Activated B cell treated with CpG ODN at 0.5 μM for 24 hours (primary cell): ENCODE results near the gene MC2R. TPM values are rescaled to one million over a fixed set of nuclear protein-coding genes. Genes with fewer than 3 reads are reported as not detected.

Source experiments
- ATAC-seq: fragments of 200-7000 bp; cut with Tn5 transposase; one replicate; pipeline ENCODE4 v1.10.0; 2021; ENCODE audit warnings: low read depth, mild to moderate bottlenecking, moderate library complexity
- CTCF ChIA-PET: fragments of 350-600 bp; sonication (Branson Sonifier 250); formaldehyde crosslinking; loops from one replicate; lab custom pipeline; 2021; ENCODE audit warnings: antibody characterized with exemption; lab: Charles Lee
- POLR2A ChIA-PET: fragments of 350-600 bp; sonication (Branson Sonifier 250); formaldehyde crosslinking; loops from one replicate; lab custom pipeline; 2021; ENCODE audit warnings: antibody characterized with exemption; lab: Charles Lee
- DNase-seq: peaks from one replicate; pipeline ENCODE4 v3.0.0; 2022
- H3K27ac Mint-ChIP-seq: one replicate; pipeline ENCODE4 v1.8.0; 2020; ENCODE audit warnings: mixed read lengths
- H3K27me3 Mint-ChIP-seq: one replicate; pipeline ENCODE4 v1.8.0; 2021; ENCODE audit warnings: mixed read lengths
- H3K36me3 Mint-ChIP-seq: one replicate; pipeline ENCODE4 v1.8.0; 2021; ENCODE audit warnings: low read depth, mixed read lengths
- H3K4me1 Mint-ChIP-seq: one replicate; pipeline ENCODE4 v1.8.0; 2021; ENCODE audit warnings: mixed read lengths
- H3K4me3 Mint-ChIP-seq: one replicate; pipeline ENCODE4 v1.8.0; 2020; ENCODE audit warnings: mild to moderate bottlenecking, mixed read lengths
- H3K9me3 Mint-ChIP-seq: one replicate; pipeline ENCODE4 v1.8.0; 2020; ENCODE audit warnings: mixed read lengths
- intact Hi-C: fragments of 100-400 bp; cut with micrococcal nuclease; formaldehyde crosslinking; loops from one replicate; pipeline ENCODE4 v1.15.1; 2024
- total RNA-seq: library from RNA; stranded (reverse); gene quantifications from 2 replicates; pipeline ENCODE4 v1.2.3, GENCODE V29; 2022
- TF ChIP-seq, protein P1 (sequence below): fragments of 200-600 bp; IDR thresholded peaks from one replicate; pipeline ENCODE4 v1.8.0; 2022; ENCODE audit warnings: antibody characterized with exemption, mild to moderate bottlenecking

The MC2R gene
- total RNA-seq, 1 donor from 2014 or later, result not detected

DNA sequence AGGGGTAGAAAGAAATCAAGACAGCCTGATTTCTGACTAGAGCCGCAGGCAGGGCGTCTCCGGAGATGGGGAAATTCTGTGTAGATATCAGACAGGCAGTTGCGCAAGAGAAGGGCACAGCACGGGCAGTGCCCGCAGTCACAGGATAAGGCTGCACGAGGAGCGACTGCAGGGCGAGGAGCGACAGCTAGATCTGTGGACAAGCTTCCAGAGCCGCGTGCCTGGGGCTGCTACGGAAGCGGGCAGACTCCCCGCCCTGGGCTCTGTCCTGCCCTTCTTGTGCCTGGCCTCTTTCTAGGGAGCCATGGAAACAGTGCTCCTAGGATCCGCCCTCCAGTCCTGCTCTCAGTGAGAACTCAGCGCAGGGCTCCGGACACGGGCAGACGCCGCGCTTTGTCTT, 78.8 kb downstream of the MC2R start:
- no peak overlapping the region for H3K27ac Mint-ChIP-seq
- H3K36me3 Mint-ChIP-seq, result no peaks in the 10 kb centered on the region
- TF ChIP-seq, protein P1, sequence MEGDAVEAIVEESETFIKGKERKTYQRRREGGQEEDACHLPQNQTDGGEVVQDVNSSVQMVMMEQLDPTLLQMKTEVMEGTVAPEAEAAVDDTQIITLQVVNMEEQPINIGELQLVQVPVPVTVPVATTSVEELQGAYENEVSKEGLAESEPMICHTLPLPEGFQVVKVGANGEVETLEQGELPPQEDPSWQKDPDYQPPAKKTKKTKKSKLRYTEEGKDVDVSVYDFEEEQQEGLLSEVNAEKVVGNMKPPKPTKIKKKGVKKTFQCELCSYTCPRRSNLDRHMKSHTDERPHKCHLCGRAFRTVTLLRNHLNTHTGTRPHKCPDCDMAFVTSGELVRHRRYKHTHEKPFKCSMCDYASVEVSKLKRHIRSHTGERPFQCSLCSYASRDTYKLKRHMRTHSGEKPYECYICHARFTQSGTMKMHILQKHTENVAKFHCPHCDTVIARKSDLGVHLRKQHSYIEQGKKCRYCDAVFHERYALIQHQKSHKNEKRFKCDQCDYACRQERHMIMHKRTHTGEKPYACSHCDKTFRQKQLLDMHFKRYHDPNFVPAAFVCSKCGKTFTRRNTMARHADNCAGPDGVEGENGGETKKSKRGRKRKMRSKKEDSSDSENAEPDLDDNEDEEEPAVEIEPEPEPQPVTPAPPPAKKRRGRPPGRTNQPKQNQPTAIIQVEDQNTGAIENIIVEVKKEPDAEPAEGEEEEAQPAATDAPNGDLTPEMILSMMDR, result no peak
- peaks cover 16% of the 10 kb centered on the region for H3K27me3 Mint-ChIP-seq
- DNase-seq (no peak), ATAC-seq (no peak)
- no peaks in the 10 kb centered on the region for H3K4me1 Mint-ChIP-seq
- no peak overlapping the region for H3K4me3 Mint-ChIP-seq
- ChIA-PET POLR2A (no interaction called here), CTCF (no interaction called here)
- H3K9me3 Mint-ChIP-seq, result peaks cover 3% of the 10 kb centered on the region
- intact Hi-C loops, result no loop called here

DNA sequence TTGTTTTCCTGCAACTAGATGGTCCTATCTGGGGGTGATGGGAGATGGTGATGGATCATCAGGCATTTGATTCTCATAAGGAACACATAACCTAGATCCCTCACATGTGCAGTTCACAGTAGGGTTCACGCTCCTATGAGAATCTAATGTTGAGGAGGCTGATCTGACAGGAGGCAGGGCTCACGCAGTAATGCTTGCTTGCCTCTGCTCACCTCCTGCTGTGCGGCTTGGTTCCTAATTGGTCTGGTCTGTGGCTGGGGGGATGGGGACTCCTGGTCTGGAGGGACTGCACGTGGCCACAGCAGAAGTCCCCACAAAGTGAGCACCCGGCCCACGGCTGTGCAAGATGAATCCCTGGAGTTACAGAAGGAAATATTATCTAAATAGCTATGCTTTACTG, 80.1 kb downstream of the MC2R start:
- Mint-ChIP-seq H3K27me3 (peaks cover 20% of the 10 kb centered on the region), H3K27ac (no peak overlapping the region), H3K4me1 (no peaks in the 10 kb centered on the region), H3K4me3 (no peak overlapping the region), H3K9me3 (peaks cover 3% of the 10 kb centered on the region), H3K36me3 (no peaks in the 10 kb centered on the region)
- intact Hi-C loops, result no loop called here
- DNase-seq, result no peak
- ChIA-PET POLR2A (no interaction called here), CTCF (no interaction called here)
- TF ChIP-seq, protein P1, result no peak
- no peak for ATAC-seq

DNA sequence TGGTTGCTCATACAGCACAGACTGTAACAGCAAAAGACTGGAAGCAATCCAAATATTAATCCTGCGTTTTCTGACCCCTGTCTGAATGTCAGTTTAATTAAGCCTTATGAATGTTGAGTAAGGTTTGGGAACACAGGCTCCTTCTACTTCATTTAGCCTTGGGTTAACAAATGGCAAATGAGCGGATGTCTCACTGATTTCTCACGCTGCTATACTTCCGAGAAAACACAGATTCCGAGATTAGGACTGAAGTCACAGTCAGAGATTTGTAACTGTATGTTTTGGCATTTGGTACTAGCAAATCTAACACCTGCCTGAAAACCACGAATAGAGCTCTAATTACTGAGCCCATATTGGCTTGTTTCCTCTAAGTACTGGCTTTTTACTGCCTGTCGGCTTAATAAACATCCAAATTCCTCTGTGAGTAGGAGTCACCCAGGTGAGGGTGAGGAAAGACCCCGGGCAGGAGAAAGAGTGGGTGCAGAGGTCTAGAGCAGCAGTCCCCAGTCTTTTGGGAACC, 80.8 kb downstream of the MC2R start:
- peaks cover 3% of the 10 kb centered on the region for H3K9me3 Mint-ChIP-seq
- no peaks in the 10 kb centered on the region for H3K36me3 Mint-ChIP-seq
- peaks cover 15% of the 10 kb centered on the region for H3K27me3 Mint-ChIP-seq
- no peak overlapping the region for H3K27ac Mint-ChIP-seq
- TF ChIP-seq, protein P1, result no peak
- no peaks in the 10 kb centered on the region for H3K4me1 Mint-ChIP-seq
- POLR2A ChIA-PET, result no interaction called here
- no peak overlapping the region for H3K4me3 Mint-ChIP-seq
- no peak for ATAC-seq
- CTCF ChIA-PET, result no interaction called here
- DNase-seq, result no peak
- intact Hi-C loops, result no loop called here

Other genes starting within 250 kb of the MC2R start
- gene FAM210A, start 189.0 kb downstream of the MC2R start, total RNA-seq, result 12.6 and 13.9 TPM in 2 replicates
- 45.5 and 48.5 TPM in 2 replicates for gene RNMT, start 188.9 kb downstream of the MC2R start, total RNA-seq
- gene MC5R, start 91.4 kb downstream of the MC2R start, total RNA-seq, result not detected in 2 replicates
- 15.9 and 17.3 TPM in 2 replicates for gene ZNF519, start 216.9 kb upstream of the MC2R start, total RNA-seq